GM18519 (cell line): ENCODE data around the gene RNF31.

ENCODE experiments used
- ATAC-seq: cut with Tn5 transposase; IDR thresholded peaks from one replicate; pipeline ENCODE4 v1.9.1; 2021; ENCODE audit warnings: mild to moderate bottlenecking, moderate library complexity; ENCODE audit not compliant: unreplicated experiment, low FRiP score

RNF31 gene

DNA sequence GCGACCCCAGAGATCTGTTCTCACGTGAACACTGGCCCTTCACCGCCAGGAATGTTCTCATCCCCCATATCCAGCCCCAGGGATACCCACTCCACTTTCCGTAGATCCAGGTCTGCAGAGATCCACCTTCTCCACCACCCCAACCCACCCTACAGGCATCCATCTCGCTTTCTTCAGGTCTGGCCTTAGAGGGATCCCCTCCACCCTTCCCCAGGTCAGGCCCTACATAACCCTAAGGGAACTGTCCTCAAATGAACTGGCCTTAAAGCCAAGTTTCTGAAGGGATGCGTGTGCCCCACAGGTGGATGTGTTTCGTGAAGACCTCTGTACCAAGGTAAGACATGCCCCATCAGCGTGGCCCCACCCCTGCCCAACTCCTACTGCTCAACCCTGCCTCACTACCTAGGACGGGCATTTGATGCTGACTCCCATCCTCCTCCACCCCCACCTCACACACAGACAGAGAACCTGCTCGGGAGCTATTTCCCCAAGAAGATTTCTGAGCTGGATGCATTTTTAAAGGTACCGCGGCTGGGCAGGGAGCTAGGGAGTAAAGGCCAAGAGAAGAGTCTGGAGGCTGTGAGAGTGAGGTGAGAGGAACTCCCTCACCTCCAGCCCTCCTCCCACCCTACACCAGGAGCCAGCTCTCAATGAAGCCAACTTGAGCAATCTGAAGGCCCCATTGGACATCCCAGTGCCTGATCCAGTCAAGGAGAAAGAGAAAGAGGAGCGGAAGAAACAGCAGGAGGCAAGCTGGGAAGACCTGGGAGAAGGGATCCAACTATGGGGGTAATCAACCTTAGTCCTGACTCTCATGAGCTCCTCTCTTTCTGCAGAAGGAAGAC, 10.4 kb upstream of the RNF31 start:
- no peak for ATAC-seq

DNA sequence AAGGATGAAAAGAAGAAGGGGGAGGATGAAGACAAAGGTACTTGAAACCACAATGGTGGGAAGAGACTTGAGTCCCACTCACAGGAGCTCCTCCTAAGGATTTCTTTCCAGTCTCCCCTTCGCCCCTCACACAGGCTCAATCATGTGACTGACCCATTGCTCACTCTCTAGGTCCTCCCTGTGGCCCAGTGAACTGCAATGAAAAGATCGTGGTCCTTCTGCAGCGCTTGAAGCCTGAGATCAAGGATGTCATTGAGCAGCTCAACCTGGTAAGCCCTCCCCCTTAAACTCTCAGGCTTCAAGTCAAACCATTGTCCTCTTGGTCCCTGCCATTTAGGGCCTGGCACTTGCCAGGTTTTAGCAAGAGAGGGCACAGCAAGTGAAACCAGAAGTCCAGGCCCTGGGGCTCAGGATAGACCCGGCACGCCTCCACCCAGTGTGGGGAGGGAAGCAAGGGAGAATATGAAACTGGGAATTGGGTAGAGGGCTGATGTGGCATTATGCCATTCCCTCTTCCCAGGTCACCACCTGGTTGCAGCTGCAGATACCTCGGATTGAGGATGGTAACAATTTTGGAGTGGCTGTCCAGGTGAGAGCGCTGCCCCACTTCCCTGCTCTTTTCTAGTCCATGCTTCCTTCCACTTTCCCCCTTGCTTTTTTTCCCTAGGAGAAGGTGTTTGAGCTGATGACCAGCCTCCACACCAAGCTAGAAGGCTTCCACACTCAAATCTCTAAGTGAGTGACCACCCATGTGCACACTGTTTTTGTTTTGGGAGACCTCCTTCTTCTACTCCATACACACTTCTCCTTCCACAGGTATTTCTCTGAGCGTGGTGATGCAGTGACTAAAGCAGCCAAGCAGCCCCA, 9.5 kb upstream of the RNF31 start:
- ATAC-seq, result no peak

DNA sequence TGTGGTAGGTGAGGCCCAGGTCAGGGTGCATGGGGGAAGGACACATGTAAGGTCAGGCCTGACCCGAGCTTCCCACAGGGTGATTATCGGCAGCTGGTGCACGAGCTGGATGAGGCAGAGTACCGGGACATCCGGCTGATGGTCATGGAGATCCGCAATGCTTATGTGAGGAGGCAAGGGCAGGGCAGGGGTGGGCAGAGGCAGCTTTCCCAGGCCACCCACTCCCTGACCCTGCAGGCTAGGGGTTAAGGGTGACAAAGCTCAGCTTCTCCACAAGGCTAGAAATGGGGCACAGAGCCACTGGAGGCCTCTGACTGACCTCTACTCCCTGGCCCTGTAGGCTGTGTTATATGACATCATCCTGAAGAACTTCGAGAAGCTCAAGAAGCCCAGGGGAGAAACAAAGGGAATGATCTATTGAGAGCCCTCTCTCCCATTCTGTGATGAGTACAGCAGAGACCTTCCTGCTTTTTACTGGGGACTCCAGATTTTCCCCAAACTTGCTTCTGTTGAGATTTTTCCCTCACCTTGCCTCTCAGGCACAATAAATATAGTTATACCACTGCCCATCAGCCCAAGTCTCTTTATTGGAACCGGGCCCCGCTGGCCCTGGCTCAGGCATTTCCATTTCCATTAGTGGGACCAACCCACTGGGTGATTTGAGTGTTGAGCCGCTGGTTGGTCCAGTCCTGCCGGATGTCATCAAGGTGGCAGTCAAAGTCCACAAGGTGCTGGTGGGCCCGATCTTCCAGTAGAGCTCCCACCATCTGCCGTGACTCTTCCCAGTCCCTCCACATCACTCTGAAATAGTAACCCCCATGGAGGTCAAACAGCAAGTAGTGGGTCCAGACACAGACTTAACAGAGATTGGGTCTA, 8.7 kb upstream of the RNF31 start:
- ATAC-seq, result no peak

DNA sequence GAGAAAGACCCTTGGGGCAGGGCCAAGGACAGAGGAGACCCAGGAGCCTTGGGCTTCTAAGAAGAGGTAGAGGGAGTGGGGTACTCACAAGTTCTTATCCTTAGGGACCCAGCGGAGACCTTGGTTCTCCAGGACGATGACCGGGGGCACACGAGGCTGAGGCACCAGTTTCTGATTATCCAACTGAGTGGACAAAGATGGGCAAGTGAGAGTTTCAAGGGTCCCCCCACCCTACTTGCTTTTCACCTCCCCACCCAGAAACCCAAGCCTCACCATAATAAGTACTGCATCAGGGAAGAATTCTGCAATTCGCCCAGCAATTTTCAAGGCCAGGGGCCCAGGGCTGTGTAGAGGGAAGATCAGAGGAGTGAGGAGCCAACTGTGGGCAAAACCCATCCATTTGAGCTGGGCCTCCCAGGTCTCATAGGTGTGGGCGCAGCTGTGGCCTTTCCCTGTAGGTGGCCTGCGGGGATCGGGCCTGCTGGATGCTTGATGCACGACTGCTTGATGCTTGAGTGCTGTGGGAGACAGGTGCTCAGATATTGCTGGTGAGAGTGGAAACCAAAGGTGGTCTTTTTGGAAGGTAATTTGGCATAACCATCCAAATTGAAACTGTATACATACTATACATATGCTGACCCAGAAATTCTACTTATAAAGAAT, 7.9 kb upstream of the RNF31 start:
- no peak for ATAC-seq

DNA sequence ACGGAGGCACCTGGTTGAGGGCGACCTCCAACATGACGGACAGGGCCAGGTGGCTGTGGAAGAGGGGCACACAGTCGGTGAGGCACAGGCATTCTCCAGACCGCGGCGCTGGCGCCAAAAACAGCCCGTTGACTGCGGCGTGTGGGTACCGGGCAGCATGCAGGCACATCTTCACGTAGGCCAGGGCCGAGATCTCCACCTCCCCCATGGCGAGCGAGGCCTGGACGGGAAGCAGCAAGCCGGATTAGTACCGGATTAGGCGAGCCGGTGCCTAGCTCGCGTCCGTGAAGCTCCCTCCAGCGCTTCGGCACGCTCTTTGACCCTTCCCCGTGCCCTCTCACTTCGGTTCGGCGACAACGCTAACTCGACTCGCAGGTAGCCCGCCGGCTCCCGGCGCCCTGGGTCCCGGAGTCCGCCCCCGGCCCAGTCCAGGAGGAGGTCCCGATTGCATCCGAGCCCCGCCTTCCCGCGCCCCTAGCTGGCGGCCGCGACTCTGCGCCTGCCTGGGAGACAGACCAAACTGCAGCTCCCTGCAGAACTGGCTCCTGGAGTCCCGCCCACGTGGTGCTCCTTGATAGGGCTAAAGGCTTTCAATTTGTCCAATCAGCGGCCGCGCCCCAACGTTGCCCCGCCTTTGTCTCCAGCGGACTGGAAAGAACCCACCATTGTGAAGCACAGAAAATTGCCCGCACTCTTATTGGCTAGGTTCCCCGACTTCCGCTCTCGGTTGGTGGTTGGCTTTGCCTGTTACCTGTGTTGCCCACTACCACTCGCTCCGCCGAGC, 6.0 kb upstream of the RNF31 start, which contains the start of gene EMC9:
Gene EMC9, minus strand, starts transcription at position 495 of the 784 bp plus-strand sequence. Its CDS starts 287 bp downstream, at position 208.
- peak; percentile 76 for ATAC-seq

DNA sequence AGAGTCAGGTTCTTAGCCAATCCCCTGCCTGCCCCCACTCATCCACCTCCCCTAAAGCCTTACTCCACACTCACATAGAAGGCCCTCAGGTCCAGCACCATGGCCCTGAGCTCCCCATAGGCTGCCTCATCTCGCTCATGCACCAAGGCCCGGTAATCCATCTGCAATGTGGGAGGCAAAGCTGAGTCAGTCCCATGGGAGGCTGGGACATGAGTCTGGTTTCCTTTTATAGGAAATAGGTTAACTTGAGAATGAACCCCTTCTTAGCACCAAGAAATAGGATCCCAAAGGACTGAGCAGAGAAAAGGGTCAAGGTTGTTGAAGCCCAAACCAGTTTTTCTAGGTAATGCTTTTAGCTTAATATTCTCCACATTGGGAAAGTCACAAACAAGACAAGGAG, 3.8 kb upstream of the RNF31 start:
- no peak for ATAC-seq

DNA sequence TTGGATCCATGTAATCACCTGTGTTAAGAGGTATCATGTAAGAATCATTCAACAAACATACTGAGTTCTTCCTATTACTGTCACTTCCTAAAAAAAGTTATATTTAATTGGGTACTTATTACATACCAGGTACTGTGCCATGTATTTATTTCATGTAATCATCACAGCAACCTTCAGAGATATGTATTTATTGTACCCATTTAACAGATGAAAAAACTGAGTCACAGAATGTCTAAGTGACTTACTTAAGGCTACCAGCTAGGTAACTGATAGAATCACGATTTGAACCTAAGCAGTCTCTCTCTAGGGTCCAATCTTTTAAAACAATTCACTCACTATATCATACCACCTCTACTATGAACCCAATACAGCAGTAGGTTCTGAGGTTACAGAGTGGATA, 2.8 kb upstream of the RNF31 start:
- ATAC-seq, result no peak

DNA sequence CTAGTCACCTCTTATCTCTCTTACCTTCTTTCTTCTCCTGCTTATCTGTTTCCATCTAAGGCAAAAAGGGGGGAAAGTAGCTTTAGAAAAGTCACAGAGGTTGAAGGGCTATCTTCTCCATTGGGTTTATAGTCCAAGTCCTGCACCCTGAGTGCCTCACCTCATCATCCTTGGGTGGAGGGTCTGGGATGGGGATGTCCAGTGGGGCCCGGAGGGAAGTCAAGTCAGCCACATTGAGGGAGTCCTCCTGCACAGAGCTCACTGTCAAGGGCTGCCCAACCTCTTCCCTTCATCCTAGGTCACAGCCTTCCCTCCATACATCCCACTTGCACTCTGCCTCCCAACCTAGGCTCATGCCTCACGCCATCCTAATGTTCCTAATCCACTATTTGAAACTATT, 2.1 kb upstream of the RNF31 start:
- ATAC-seq, result no peak

DNA sequence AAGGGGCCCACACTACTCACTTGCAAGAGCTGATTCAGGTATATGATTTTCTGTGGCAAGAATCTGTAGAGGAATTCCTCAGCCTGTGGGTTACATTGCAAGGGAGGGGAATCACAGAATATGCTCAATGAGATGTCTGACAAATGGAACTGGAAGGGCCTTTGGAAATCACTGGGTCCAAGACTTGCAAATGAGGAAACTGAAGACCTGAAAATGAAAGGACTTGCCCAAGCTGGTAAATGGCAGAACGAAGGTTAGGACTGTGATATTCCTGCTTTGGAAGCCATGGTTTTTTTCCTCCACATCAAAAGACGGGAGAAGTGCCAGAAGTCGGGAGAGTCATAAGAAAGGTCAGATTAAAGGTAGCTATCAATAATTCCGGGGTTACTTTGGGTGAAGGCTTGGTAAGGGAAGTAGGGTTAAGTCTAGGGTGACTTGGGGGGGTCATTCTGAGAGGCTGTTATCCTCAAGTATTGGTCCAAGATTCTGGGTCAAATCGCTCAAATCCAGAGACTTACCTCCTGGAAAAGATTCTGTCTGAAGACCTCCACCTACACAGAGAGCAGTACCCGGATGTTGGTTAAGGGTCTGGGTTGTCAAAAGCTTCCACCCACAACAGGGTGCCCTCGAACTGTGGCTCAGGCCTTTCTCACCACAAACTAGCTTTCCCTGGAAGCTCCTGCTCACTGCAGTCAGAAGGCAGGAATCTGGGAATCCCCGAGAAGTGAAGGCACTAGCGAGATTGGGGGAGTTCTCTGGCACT, 1.4 kb upstream of the RNF31 start:
- ATAC-seq, result no peak

DNA sequence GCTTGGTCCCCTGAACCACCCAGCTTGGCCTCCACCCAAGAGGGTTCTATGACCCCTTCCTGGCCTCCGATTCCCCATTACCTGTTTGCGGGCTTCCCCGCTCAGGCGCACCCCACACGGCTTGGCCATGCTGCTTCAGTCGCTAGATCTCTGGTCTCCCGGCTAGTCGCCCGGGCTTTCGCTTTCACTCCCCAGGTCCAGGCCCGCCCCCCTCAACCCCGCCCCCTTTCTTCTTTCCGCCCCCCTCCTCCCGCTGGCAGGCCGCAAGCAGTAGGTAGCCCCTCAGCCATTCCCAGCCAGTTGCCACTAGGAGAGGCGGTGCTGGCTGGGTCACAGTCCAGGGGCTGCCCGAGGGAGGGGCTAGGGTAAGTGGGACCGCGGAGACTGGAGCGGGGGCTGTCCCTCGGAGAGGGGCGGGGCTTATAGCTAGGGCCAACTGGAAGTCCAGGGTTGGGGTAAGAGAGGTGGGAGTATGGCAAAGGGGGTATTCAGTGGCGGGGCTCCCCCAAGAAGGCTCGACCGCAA, 783 bp upstream of the RNF31 start, which contains the start of gene PSME2:
Gene PSME2, minus strand, starts transcription at position 158 of the 525 bp plus-strand sequence. Its CDS starts 29 bp downstream, at position 129.
- ATAC-seq, result peak; percentile 41

DNA sequence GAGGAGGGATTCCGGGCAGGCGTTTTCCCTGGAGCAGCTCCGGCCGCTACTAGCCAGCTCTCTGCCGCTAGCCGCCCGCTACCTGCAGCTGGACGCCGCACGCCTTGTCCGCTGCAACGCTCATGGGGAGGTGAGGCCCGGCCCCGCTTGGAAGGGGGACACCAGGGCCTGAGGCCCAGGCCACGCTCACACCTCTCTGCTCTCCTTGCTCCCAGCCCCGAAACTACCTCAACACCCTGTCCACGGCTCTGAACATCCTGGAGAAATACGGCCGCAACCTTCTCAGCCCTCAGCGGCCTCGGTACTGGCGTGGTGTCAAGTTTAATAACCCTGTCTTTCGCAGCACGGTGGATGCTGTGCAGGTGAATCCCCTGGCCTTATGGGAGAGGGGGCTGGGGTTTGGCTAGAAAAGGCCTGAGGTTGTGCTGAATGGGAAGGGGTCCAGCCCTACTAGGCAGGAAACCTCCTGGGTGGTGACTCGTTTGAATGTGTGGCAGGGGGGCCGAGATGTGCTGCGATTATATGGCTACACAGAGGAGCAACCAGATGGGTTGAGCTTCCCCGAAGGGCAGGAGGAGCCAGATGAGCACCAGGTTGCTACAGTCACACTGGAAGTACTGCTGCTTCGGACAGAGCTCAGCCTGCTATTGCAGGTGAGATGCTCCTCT, 597 bp downstream of the RNF31 start:
- no peak for ATAC-seq

DNA sequence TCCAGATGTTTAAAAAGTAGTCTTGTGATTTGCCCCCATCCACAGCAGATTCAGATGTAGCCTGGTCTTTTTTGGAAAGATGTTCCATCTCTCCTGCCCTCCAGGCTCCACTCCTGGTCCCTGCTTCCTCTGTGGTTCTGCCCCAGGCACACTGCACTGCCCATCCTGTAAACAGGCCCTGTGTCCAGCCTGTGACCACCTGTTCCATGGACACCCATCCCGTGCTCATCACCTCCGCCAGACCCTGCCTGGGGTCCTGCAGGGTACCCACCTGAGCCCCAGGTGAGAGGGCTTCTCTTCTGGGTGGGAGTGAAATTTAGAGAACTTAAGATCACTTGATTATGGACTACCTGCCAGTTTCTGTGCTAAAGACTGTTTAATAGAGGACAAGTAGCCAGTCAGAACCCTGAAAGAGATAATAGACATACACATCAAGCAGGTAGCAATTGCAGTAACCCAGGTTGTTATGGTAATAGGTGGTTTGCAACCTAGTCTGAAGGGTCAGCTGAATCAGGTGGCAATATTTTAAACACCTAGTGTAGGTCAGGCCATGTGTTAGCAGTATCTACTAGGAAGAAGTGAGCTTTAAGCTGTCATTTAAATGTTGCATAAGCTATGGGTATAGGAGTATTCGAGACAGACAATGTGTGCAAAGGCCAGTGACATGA, 2.1 kb downstream of the RNF31 start:
- no peak for ATAC-seq

DNA sequence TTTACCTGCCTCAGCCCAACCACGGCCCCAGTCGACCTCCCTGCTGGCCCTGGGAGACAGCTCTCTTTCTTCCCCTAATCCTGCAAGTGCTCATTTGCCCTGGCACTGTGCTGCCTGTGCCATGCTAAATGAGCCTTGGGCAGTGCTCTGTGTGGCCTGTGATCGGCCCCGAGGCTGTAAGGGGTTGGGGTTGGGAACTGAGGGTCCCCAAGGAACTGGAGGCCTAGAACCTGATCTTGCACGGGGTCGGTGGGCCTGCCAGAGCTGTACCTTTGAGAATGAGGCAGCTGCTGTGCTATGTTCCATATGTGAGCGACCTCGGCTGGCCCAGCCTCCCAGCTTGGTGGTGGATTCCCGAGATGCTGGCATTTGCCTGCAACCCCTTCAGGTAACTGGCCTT, 2.8 kb downstream of the RNF31 start:
- ATAC-seq, result no peak

DNA sequence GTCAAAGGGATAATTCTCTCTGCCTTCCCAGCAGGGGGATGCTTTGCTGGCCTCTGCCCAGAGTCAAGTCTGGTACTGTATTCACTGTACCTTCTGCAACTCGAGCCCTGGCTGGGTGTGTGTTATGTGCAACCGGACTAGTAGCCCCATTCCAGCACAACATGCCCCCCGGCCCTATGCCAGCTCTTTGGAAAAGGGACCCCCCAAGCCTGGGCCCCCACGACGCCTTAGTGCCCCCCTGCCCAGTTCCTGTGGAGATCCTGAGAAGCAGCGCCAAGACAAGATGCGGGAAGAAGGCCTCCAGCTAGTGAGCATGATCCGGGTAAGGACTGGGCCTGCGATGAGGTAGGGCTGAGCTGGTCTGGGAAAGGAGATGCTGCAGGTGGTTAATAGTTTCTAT, 3.3 kb downstream of the RNF31 start:
- no peak for ATAC-seq

DNA sequence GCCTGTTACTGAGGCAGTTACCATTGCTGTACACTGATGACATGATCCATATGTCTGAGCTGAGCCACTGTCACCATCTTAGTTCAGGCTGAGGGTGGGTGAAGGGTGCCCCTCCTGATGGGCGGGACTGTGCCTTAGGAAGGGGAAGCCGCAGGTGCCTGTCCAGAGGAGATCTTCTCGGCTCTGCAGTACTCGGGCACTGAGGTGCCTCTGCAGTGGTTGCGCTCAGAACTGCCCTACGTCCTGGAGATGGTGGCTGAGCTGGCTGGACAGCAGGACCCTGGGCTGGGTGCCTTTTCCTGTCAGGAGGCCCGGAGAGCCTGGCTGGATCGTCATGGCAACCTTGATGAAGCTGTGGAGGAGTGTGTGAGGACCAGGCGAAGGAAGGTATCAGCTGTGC, 3.7 kb downstream of the RNF31 start:
- ATAC-seq, result no peak

DNA sequence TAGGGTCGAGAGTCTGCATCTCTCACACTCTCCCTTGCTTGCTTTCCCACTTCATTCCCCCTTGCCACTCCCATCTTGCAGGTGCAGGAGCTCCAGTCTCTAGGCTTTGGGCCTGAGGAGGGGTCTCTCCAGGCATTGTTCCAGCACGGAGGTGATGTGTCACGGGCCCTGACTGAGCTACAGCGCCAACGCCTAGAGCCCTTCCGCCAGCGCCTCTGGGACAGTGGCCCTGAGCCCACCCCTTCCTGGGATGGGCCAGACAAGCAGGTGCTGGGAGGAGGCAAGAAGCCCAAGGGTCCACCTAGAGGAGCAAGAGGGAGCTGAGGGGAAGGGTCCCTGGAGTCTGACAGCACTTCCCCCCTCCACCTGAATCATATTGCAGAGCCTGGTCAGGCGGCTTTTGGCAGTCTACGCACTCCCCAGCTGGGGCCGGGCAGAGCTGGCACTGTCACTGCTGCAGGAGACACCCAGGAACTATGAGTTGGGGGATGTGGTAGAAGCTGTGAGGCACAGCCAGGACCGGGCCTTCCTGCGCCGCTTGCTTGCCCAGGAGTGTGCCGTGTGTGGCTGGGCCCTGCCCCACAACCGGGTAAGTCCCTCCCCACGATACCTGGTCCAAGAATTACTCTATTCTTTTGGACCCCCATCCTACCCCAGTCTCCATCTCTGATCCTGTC, 4.2 kb downstream of the RNF31 start:
- no peak for ATAC-seq

DNA sequence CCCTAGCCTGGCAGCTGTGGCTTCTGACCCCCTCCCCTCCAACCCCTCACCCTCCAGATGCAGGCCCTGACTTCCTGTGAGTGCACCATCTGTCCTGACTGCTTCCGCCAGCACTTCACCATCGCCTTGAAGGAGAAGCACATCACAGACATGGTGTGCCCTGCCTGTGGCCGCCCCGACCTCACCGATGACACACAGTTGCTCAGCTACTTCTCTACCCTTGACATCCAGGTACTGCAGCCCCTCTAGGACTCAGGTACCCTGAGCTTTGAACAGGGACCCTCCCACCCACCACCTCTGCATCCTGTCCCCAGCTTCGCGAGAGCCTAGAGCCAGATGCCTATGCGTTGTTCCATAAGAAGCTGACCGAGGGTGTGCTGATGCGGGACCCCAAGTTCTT, 7.8 kb downstream of the RNF31 start:
- no peak for ATAC-seq
